HepG2 (cell line): ENCODE measurements around the gene TEAD4. TPM values are rescaled to one million over a fixed set of nuclear protein-coding genes. Genes with fewer than 3 reads are reported as not detected.

Experiments
- ATAC-seq: fragments of 200-7000 bp; cut with Tn5 transposase; 3 replicates; pipeline ENCODE4 v1.9.1; 2020; ENCODE audit warnings: mild to moderate bottlenecking, moderate library complexity
- BruUV-seq: library from RNA; stranded (reverse); fragments of 400-500 nt; replicated peaks from 2 replicates; lab custom pipeline; 2021; lab: Mats Ljungman, UMichigan
- CTCF ChIA-PET: fragments of 300-600 bp; formaldehyde crosslinking; extraction: SDS; loops from one replicate; lab custom pipeline; 2021; ENCODE audit warnings: low total read pairs, inconsistent platforms, low intra/inter-chr PET ratio; lab: Yijun Ruan, JAX
- POLR2A ChIA-PET: fragments of 350-600 bp; sonication (Branson Sonifier 250); formaldehyde crosslinking; loops from one replicate; lab custom pipeline; 2020; ENCODE audit warnings: antibody characterized with exemption, inconsistent platforms; lab: Yijun Ruan, JAX
- DNase-seq: peaks from one replicate; pipeline ENCODE4 v3.0.0-alpha.2; 2015; ENCODE audit warnings: low spot score
- FAIRE-seq: peaks from 3 replicates; lab custom pipeline; 2011; peaks lifted over from hg19 to GRCh38; lab: Jason Lieb, UNC
- H2AFZ ChIP-seq: one replicate; pipeline ENCODE4 v1.6.1; 2011; ENCODE audit warnings: low read length, inconsistent platforms
- H3K27ac ChIP-seq: fragments of 300-600 bp; 3 replicates; pipeline ENCODE4 v1.8.0; 2011; ENCODE audit warnings: mixed run types, mild to moderate bottlenecking, mixed read lengths, low read length, inconsistent platforms; ENCODE audit not compliant: insufficient read depth; ENCODE audit errors: extremely low read length
- H3K27me3 ChIP-seq, 2 experiments: fragments of 200-600 bp in 1 of 2; 2 replicates in 1 of 2; 3 replicates in 1 of 2; pipeline versions ENCODE4 v1.6.0 to v1.8.0; 2011; ENCODE audit warnings: low read length in 2 of 2, mild to moderate bottlenecking in 2 of 2, moderate library complexity in 2 of 2, inconsistent platforms in 1 of 2; ENCODE audit not compliant: insufficient read depth in 2 of 2, control insufficient read depth in 1 of 2
- H3K36me3 ChIP-seq, 2 experiments: fragments of 200-600 bp in 1 of 2; replicated peaks in 1 of 2; 2 replicates in 1 of 2; 3 replicates in 1 of 2; pipeline versions ENCODE4 v1.5.1 to v1.8.0; 2011; ENCODE audit warnings: low read length in 2 of 2, inconsistent platforms in 1 of 2; ENCODE audit not compliant: insufficient read depth in 2 of 2, control insufficient read depth in 1 of 2
- H3K4me1 ChIP-seq: 2 replicates; pipeline ENCODE4 v1.5.1; 2012; ENCODE audit warnings: low read length, inconsistent platforms; ENCODE audit not compliant: insufficient read depth
- H3K4me2 ChIP-seq: 2 replicates; pipeline ENCODE4 v1.6.0; 2011; ENCODE audit warnings: low read depth, low read length, inconsistent platforms
- H3K4me3 ChIP-seq, 3 experiments: fragments of 200-600 bp in 1 of 3; sonication (generic), shearing (Covaris generic) in 1 of 3; replicated peaks in 1 of 3; 2 replicates each; pipeline ENCODE4 v1.5.1; 2011 to 2016; ENCODE audit warnings: low read length in 3 of 3, inconsistent platforms in 2 of 3, low read depth in 2 of 3, mild to moderate bottlenecking in 2 of 3, control low read depth in 1 of 3, mixed read lengths in 1 of 3; ENCODE audit not compliant: insufficient read depth in 1 of 3
- H3K79me2 ChIP-seq: one replicate; pipeline ENCODE4 v1.6.1; 2011; ENCODE audit warnings: low read length, inconsistent platforms; ENCODE audit not compliant: insufficient read depth
- H3K9ac ChIP-seq: 2 replicates; pipeline ENCODE4 v1.6.0; 2011; ENCODE audit warnings: mild to moderate bottlenecking, low read depth, low read length, inconsistent platforms; ENCODE audit not compliant: insufficient read depth
- H3K9me3 ChIP-seq: 2 replicates; pipeline ENCODE4 v1.5.1; 2012; ENCODE audit warnings: mild to moderate bottlenecking, low read length
- H4K20me1 ChIP-seq: 2 replicates; pipeline ENCODE4 v1.6.0; 2011; ENCODE audit warnings: inconsistent platforms, mild to moderate bottlenecking, low read length, moderate library complexity; ENCODE audit not compliant: insufficient read depth
- MED13 ChIP-seq: sonication (generic); formaldehyde crosslinking; IDR thresholded peaks from 2 replicates; pipeline ENCODE4 v1.5.0; 2020; ENCODE audit warnings: missing genetic modification reagents
- NR2F1 ChIP-seq, 2 experiments: fragments of 450-650 bp in 1 of 2; formaldehyde crosslinking in 1 of 2; IDR thresholded peaks; 2 replicates each; pipeline versions ENCODE4 v1.5.0 to v1.6.1; 2016 to 2020; ENCODE audit warnings: mild to moderate bottlenecking in 1 of 2, missing compliant biosample characterization in 1 of 2, missing genetic modification reagents in 1 of 2, moderate library complexity in 1 of 2
- SNAI1 ChIP-seq: sonication (generic); formaldehyde crosslinking; IDR thresholded peaks from 2 replicates; pipeline ENCODE4 v1.5.0; 2020; ENCODE audit warnings: mild to moderate bottlenecking, missing genetic modification reagents, borderline replicate concordance
- TARDBP ChIP-seq: sonication (generic); formaldehyde crosslinking; IDR thresholded peaks from 2 replicates; pipeline ENCODE4 v1.8.0; 2022; ENCODE audit warnings: mild to moderate bottlenecking, missing genetic modification reagents
- ZNF292 ChIP-seq: sonication (generic); formaldehyde crosslinking; IDR thresholded peaks from 2 replicates; pipeline ENCODE4 v1.8.1; 2022; ENCODE audit warnings: mild to moderate bottlenecking, low read depth, missing genetic modification reagents, borderline replicate concordance
- ZNF407 ChIP-seq: sonication (generic); formaldehyde crosslinking; IDR thresholded peaks from one replicate; pipeline ENCODE4 v1.5.1; 2020; ENCODE audit warnings: mild to moderate bottlenecking, missing genetic modification reagents; ENCODE audit errors: not compliant biosample characterization
- ZNF607 ChIP-seq: sonication (generic); formaldehyde crosslinking; IDR thresholded peaks from 2 replicates; pipeline ENCODE4 v1.5.1; 2020; ENCODE audit warnings: missing genetic modification reagents, mild to moderate bottlenecking, borderline replicate concordance
- ZNF768 ChIP-seq: sonication (generic); formaldehyde crosslinking; IDR thresholded peaks from 2 replicates; pipeline ENCODE4 v1.4.0; 2020; ENCODE audit warnings: missing genetic modification reagents
- WGBS: methylation state at CpG from one replicate; pipeline ENCODE4 v1.1.6; 2017; ENCODE audit warnings: low lambda C conversion rate; 5-methylcytosine and 5-hydroxymethylcytosine counted together
- in situ Hi-C: cut with HindIII; loops from 2 replicates; pipeline ENCODE4 v1.10.0; 2017; ENCODE audit warnings: low pct_unique_long_range_greater_than_20kb; ENCODE audit not compliant: extremely low pct_ligation_motif_present
- intact Hi-C: fragments of 100-400 bp; cut with micrococcal nuclease; formaldehyde crosslinking; loops from one replicate; pipeline ENCODE4 v1.10.0; 2022; ENCODE audit not compliant: unreplicated experiment
- polyA plus RNA-seq, 8 experiments: library from polyadenylated mRNA; depleted of rRNA in 3 of 8; stranded (reverse) in 7 of 8; unstranded in 1 of 8; fragments of >200 nt; fragmentation: Illumina TruSeq in 4 of 8; extraction: Trizol in 4 of 8; gene quantifications; 2 replicates each; pipeline versions ENCODE4 v1.2.1 to v1.2.3, GENCODE V29; 2011 to 2016; ENCODE audit warnings: low read depth in 4 of 8, missing spikeins in 1 of 8, mixed read lengths in 1 of 8; ENCODE audit not compliant: insufficient read depth in 1 of 8
- total RNA-seq, 5 experiments: library from RNA; depleted of rRNA; stranded (reverse); fragments of >200 nt; fragmentation: Illumina TruSeq; extraction: Trizol; gene quantifications; 2 replicates each; pipeline ENCODE4 v1.2.3, GENCODE V29; 2016; ENCODE audit warnings: low read depth in 1 of 5
- TF ChIP-seq, protein P1 (sequence below): sonication (generic); formaldehyde crosslinking; IDR thresholded peaks from 2 replicates; pipeline ENCODE4 v1.4.0; 2020; ENCODE audit warnings: missing genetic modification reagents

Gene TEAD4
- total and polyA plus RNA-seq, 2 of the 13 experiments (the other 11 are each of a cell fraction or from before 2014, with no cell fraction given), result 45.0 to 69.4 TPM

GRCh38 chr12:3040026-3040656, 80.9 kb downstream of the TEAD4 start:
- FAIRE-seq (no peak), ATAC-seq (no peak), DNase-seq (no peak)
- H3K36me3 ChIP-seq, result peaks cover 35 to 54% of the 10 kb centered on the region in 2 experiments
- H3K27ac ChIP-seq, result no peak overlapping the region
- H3K4me2 ChIP-seq, result no peak overlapping the region
- no peaks in the 10 kb centered on the region for H3K4me1 ChIP-seq
- no peak overlapping the region for H2AFZ ChIP-seq
- peaks cover 4% of the 10 kb centered on the region; the same call in 1 of the 2 replicates for H4K20me1 ChIP-seq
- H3K27me3 ChIP-seq, result no peaks in the 10 kb centered on the region
- no peaks in the 10 kb centered on the region for H3K79me2 ChIP-seq
- in situ Hi-C loops, result no loop called here
- intact Hi-C loops, result no loop called here
- H3K9ac ChIP-seq, result no peak overlapping the region
- no peaks in the 10 kb centered on the region for H3K9me3 ChIP-seq
- WGBS, result 96% methylated on average over 15 of the region's 15 CpGs
- CTCF ChIA-PET, result no interaction called here
- POLR2A ChIA-PET, result no interaction called here
- no peak overlapping the region for H3K4me3 ChIP-seq
- TSS peak; percentile 36 for BruUV-seq
- TF ChIP-seq MED13 (no peak), ZNF292 (CRISPR knock-in tag) (no peak), TARDBP (no peak), ZNF768 (CRISPR knock-in tag) (no peak), NR2F1 (CRISPR knock-in tag; IDR thresholded peaks at IDR 0.05) (no peak), SNAI1 (no peak), ZNF407 (no peak), ZNF607 (CRISPR knock-in tag) (no peak)
- TF ChIP-seq, protein P1, sequence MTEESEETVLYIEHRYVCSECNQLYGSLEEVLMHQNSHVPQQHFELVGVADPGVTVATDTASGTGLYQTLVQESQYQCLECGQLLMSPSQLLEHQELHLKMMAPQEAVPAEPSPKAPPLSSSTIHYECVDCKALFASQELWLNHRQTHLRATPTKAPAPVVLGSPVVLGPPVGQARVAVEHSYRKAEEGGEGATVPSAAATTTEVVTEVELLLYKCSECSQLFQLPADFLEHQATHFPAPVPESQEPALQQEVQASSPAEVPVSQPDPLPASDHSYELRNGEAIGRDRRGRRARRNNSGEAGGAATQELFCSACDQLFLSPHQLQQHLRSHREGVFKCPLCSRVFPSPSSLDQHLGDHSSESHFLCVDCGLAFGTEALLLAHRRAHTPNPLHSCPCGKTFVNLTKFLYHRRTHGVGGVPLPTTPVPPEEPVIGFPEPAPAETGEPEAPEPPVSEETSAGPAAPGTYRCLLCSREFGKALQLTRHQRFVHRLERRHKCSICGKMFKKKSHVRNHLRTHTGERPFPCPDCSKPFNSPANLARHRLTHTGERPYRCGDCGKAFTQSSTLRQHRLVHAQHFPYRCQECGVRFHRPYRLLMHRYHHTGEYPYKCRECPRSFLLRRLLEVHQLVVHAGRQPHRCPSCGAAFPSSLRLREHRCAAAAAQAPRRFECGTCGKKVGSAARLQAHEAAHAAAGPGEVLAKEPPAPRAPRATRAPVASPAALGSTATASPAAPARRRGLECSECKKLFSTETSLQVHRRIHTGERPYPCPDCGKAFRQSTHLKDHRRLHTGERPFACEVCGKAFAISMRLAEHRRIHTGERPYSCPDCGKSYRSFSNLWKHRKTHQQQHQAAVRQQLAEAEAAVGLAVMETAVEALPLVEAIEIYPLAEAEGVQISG (CRISPR knock-in tag), result no peak
